ENCODE data around the gene FHIT.
"Not testable (repeated sequence)": the region's sequence is repeated elsewhere in the genome, so short reads cannot be mapped to it uniquely, and the experiment has no call there.

Gene FHIT

DNA sequence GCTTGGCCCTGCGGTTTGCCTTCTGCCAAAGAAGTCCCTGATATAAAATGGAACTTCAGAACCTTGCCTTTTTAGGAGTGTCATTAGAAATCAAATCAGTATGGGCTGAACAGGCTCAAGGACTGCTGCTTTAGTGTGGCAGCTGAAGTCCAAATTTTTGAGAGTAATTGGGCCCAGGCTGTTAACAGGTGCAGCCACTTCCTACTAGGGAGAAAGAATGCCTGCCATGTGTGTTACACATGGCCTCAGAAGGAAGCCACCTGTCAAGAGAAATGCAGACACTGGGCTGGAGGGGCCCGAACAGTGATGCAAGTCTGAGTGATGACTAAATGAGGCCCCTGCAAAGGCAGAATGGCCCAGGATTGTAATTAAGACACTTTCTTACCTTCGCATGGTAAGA lies 1414.7 kb downstream of the FHIT start:
- DNase-seq: no peak

DNA sequence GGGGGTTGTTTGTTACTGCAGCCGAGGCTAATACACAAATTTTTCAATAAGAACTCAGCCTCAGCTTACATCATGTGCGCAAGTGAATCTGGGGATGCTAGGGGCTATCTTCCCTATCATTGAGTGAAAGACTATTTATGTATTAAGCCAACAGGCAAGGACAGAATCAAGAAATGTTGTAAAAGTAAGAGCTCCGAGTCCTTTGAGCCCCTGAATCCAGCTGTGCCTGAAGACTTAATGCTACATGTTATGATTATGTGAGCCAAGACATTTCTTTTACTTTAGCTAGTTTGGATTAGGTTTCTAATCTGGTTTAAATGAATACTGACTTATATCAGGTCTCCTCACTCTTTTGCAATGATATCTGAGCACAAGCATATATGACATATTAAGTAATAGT lies 1418.5 kb downstream of the FHIT start:
- DNase-seq: no peak

DNA sequence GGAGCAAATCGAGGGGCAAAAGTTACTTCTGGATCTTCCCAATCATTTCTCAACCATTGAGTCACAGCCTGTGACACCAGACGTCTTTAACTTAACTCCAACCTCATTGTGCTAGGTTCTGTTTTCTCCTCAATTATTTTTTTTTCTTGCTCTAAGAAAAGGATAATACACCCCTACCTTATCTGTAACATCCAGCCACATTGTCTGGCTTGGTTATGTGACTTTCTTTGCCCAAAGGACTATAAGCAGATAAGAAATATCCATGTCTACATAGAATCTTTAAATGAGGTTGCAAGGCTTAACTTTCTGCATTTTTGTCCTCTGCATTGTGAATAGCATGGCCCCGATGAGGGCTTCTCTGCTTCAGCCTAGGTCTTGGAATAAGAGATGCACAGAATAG lies 1419.0 kb downstream of the FHIT start:
- no peak for DNase-seq

GRCh38 chr3:59831394-59831793 lies 1419.9 kb downstream of the FHIT start:
- DNase-seq: no peak

GRCh38 chr3:59829527-59829926 lies 1421.7 kb downstream of the FHIT start:
- DNase-seq: no peak

GRCh38 chr3:59824876-59825275 lies 1426.4 kb downstream of the FHIT start:
- no peak for DNase-seq

GRCh38 chr3:59821274-59821673 lies 1430.0 kb downstream of the FHIT start:
- no peak for DNase-seq

- no peak for DNase-seq
Observed at GRCh38 chr3:59820352-59820934, 1430.8 kb downstream of the FHIT start.

DNA sequence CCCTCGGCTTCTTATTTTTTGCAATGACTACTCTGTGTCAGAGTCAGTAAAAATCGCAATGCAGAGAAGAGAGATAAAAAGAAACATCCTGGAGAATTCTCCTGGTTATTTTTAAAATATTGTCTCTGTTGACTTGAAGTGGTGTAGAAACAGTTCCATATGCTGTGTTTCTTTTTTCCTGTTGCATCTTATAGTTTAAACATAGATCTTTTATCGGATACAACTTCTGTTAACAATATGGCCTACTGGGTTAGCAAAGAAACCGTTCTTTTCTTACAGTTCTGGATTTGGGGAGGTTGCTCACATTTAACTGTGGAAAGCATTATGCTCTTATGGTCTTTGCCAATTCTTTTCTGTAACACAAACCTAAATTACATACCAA lies 1432.3 kb downstream of the FHIT start:
- no peak for DNase-seq

- no peak for DNase-seq
Observed at GRCh38 chr3:59818033-59818918, 1433.0 kb downstream of the FHIT start.

- no peak for DNase-seq
Observed at GRCh38 chr3:59817511-59817910, 1433.7 kb downstream of the FHIT start.

DNA sequence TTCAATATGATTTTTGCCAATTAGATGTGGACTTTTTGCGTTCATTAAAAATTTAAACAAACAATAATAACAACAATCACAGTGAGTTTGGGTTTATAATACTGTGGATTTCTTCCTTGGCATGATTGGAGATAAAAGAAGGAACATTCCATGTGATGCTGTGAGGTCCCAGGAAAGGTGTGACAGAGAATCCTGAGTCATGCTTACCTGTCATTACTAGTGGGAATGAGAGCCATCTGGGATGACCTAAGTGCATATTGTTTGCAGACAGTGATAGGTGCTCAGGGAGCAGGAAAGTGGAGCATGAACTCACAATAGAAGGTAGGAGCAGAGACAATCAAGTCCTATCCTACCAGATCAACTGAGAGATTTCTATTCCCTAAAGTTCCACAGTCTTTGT lies 1434.9 kb downstream of the FHIT start:
- DNase-seq: no peak

GRCh38 chr3:59813148-59813538 lies 1438.1 kb downstream of the FHIT start:
- DNase-seq: no peak

DNA sequence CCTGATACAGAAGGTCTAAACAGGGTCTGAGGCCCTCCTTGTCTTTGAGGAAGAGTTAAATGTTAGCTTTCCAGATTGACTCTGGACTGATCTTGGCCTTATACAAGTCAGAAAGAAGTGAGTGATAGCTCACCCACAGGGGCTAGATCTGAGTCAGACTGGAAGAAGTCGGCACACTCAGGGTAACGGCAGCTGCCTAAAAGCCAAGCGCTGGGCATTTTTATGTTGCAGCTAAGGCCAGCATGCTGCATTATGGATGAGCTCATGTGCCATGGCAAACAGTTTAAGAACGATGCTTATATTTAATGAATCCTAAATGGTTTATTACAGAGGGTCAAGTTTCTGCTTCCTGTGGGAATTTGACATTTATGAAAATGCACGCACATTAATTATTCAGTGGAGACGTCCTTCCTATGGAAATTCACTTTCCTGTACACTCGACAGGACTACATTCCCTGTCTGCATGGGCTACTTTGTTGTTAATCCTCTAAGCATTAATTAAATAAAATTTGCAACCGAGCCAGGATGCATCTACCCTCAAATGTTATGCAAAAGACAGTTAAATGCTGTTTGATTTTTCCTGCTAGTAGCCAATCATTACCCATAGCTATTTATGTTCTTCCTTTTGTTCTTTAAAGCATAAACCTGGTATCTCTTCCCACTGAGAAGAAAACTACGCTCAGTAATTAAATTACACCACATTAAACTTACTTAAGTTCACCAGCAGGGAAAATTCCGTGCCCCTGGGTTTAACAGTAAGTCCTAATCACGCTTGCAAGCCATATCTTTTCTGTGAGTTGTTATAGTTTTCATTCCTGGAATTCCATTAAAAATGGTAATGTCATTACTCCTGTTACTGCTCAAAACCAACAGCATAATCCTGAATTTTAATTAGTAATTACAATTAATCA lies 1438.8 kb downstream of the FHIT start:
- no peak for DNase-seq

DNA sequence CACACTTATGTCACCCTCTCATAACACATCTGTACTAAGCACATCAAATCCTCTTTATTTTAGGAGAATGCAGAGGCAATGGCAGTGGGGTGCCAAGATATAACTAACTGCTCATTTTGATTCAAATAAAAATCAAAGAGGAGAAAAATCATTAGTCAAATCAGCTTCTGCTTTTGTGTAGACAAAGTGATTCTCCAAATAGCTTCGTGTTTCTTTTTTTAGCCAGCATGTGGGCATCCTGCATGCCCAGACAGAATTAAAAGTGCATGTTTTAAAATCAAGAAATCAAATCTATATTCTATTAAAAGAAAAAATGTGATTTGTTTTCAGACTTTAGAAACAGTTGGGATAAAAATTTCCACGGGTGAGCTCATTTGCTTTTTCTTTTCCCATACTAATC lies 1440.1 kb downstream of the FHIT start:
- DNase-seq: no peak

DNA sequence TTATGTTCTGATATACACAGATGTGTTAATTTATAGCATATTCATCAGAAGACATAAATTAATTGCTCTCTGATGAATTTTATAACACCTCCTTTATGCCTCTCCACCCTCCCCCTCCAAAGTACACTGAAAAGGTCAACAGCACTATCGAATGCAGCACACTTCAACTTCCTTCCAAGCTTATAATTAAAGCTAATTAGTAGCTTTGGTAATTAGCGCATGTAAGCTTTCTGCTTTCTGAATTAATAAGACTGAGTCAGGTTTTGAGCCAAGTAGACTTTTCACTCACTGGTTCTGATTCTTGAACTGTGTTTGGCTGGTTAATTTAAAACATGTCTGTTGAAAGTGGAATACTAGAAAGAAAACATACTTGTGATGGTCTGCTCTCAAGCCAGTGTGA lies 1440.6 kb downstream of the FHIT start:
- DNase-seq: no peak

GRCh38 chr3:59809710-59810444 lies 1441.4 kb downstream of the FHIT start:
- DNase-seq: no peak

- no peak for DNase-seq
Observed at GRCh38 chr3:59809016-59809415, 1442.2 kb downstream of the FHIT start.

DNA sequence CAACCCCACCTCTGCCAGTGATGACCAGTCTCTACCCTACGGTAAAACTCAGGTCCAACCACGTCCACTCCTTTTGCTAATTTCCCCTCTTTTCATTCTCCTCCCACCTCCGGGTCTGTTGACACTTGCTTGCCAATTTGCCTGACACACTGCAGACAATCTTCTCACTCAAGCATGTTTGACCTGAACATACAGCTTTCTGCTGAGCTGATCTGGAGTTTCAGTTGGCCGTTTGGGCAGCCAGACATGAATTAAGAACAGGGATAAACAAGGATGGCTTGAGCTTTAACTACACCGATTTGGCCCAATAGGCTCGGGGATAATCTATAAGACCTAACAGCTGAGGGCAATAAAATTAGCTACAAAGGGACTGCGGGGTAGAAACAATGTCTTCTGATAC lies 1442.8 kb downstream of the FHIT start:
- no peak for DNase-seq

GRCh38 chr3:59803268-59803667 lies 1448.0 kb downstream of the FHIT start:
- DNase-seq: no peak

DNA sequence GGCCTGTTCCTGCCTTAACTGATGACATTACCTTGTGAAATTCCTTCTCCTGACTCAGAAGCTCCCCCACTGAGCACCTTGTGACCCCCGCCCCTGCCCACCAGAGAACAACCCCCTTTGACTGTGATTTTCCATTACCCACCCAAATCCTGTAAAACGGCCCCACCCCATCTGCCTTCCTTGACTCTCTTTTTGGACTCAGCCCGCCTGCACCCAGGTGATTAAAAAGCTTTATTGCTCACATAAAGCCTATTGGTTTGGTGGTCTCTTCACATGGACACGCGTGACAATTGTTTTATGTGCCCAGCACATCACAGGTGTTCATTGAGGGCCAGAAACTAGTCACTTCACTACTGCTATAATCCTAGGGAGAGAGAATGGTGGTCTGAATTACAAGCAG lies 1448.8 kb downstream of the FHIT start:
- DNase-seq: not testable (repeated sequence)

- DNase-seq: no peak
Observed at GRCh38 chr3:59802045-59802444, 1449.2 kb downstream of the FHIT start.

DNA sequence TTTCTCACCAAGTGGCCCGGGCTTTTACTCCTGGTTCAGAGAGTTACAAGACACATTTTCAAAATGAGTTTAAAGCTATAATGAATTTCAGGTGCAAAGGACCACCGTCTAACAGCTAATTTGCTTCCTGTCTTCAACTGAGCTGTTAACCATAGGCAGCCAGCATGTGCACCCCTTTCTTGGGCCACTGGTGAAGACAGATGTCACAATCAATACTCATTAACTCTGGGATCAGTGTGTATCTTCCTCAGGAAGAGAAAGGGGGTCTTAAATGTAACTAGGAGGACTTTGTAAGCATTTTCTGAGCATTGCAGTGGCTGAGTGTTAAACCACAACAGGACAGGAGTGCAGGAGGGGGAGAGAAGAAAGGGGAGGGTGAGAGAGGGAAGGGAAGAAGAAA lies 1450.8 kb downstream of the FHIT start:
- DNase-seq: no peak
